Measurements from ENCODE around the gene IL1RAPL1.
"Not testable (repeated sequence)": the region's sequence is repeated elsewhere in the genome, so short reads cannot be mapped to it uniquely, and the experiment has no call there.

- TF ChIP-seq CTCF, POLR2AphosphoS5 (IDR thresholded peaks at IDR 0.05): not testable (repeated sequence)
These were observed 535.6 kb downstream of the IL1RAPL1 start for GRCh38 chrX:29122817-29123216.

All from breast epithelium (tissue), 3 donors.